Erythroblast (primary cell): ENCODE results near the gene BTBD2.

ENCODE experiments used
- GATA1 ChIP-seq: IDR thresholded peaks from 2 replicates; pipeline ENCODE4 v1.6.1; 2011; ENCODE audit warnings: low read depth, mild to moderate bottlenecking, control low read depth, low read length, moderate library complexity
- POLR2A ChIP-seq: IDR thresholded peaks from 2 replicates; pipeline ENCODE4 v1.6.1; 2011; ENCODE audit warnings: mild to moderate bottlenecking, low read length

GRCh38 chr19:2063824-2064223, 48.3 kb upstream of the BTBD2 start:
- TF ChIP-seq GATA1, result no peak
- TF ChIP-seq POLR2A, result no peak
